Transverse colon (tissue), 4 donors: ENCODE measurements around the gene CBX4.

Experiments
- POLR2A ChIP-seq: fragments of 450-650 bp; IDR thresholded peaks from one replicate; pipeline ENCODE4 v1.6.1; 2016; ENCODE audit warnings: antibody characterized with exemption, mild to moderate bottlenecking, moderate library complexity
- POLR2AphosphoS5 ChIP-seq, 3 donors: sonication (generic); formaldehyde crosslinking; IDR thresholded peaks; one replicate each; pipeline ENCODE4 v1.6.1; 2016; ENCODE audit warnings: antibody characterized with exemption in 3 of 3
- TF ChIP-seq, protein P1 (sequence below), 5 experiments: fragments of 200-600 bp in 3 of 5; fragments of 450-650 bp in 2 of 5; sonication (generic) in 3 of 5; IDR thresholded peaks; 1 replicate in 2 of 5; 2 replicates in 3 of 5; pipeline ENCODE4 v1.5.1; 2016 to 2017; ENCODE audit warnings: antibody characterized with exemption in 5 of 5, inconsistent platforms in 3 of 5, mild to moderate bottlenecking in 2 of 5, moderate library complexity in 1 of 5

DNA sequence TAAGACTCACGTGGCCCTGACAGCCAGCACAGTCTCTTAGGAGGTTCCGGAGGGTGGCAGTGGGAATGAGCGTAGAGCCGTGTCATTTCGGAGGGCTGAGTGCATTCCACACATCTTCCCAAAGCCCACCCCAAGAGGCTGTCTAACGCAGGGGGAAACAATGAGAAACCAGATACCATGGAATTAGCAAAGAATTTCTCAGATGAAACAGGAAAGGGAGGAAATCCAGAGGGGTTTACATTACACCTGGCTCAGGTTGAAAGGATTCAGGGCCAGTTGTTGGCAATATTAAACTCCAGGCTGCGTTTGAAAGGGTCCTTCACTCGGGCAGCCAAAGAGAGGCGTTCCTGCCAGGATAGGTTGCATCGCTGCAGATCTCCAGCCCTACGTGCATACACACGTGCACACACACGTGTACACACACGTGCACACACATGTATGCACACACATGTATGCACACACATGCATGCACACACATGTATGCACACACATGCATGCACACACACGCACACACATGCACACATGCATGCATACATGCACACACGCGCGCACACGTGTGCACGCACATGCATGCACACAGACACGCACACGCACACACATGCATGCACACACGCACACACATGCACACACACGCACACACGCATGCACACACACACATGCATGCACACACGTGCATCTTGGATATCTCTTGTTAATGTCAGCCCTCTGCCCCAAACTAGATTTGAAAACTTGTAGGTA is 12.2 kb downstream of the CBX4 start:
- no peak for TF ChIP-seq POLR2AphosphoS5 (IDR thresholded peaks at IDR 0.05)
- TF ChIP-seq, protein P1, sequence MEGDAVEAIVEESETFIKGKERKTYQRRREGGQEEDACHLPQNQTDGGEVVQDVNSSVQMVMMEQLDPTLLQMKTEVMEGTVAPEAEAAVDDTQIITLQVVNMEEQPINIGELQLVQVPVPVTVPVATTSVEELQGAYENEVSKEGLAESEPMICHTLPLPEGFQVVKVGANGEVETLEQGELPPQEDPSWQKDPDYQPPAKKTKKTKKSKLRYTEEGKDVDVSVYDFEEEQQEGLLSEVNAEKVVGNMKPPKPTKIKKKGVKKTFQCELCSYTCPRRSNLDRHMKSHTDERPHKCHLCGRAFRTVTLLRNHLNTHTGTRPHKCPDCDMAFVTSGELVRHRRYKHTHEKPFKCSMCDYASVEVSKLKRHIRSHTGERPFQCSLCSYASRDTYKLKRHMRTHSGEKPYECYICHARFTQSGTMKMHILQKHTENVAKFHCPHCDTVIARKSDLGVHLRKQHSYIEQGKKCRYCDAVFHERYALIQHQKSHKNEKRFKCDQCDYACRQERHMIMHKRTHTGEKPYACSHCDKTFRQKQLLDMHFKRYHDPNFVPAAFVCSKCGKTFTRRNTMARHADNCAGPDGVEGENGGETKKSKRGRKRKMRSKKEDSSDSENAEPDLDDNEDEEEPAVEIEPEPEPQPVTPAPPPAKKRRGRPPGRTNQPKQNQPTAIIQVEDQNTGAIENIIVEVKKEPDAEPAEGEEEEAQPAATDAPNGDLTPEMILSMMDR (IDR thresholded peaks at IDR 0.05), result no peak
- no peak for TF ChIP-seq POLR2A
